SK-MEL-5 (cell line): ENCODE data around the gene PHF20. TPM values are rescaled to one million over a fixed set of nuclear protein-coding genes. Genes with fewer than 3 reads are reported as not detected.
"Not testable (repeated sequence)": the region's sequence is repeated elsewhere in the genome, so short reads cannot be mapped to it uniquely, and the experiment has no call there.

Experiments
- DNase-seq: peaks from one replicate; pipeline ENCODE4 v3.0.0-alpha.2; 2016; ENCODE audit warnings: low read depth, low spot score
- in situ Hi-C: cut with HindIII; loops from 2 replicates; pipeline ENCODE4 v1.10.0; 2016; ENCODE audit warnings: low sequenced_read_pairs, high pct_unique_total_duplicates, low pct_unique_long_range_greater_than_20kb
- total RNA-seq: library from RNA; depleted of rRNA; stranded (reverse); fragments of >200 nt; shearing (Covaris generic); gene quantifications from 2 replicates; pipeline ENCODE4 v1.2.3, GENCODE V29; 2014

Gene PHF20
- total RNA-seq, 1 experiment from 2014 or later: 44.4 TPM

GRCh38 chr20:35821807-35822242 is 50.0 kb downstream of the PHF20 start:
- in situ Hi-C loops: no loop called here
- DNase-seq: no peak

- in situ Hi-C loops: no loop called here
These were observed 51.3 kb downstream of the PHF20 start for GRCh38 chr20:35823147-35823546.

DNA sequence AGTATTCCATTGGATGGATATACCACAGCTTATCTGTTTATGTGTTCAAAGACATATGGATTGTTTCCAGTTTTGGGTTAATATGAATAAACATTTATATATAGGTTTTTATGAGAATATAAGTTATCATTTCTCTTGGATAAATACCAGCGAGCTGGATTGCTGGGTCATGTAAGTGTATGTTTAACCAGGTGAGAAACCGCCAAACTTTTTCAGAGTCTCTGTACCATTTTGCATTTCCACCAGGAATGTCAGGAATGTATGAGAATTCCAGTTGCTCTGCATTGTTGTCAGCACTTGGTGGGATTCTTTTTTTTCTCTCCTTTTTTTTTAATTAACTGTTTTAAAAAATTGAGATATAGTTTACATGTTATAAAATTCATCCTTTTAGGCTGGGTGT is 52.1 kb downstream of the PHF20 start:
- no peak for DNase-seq
- in situ Hi-C loops: no loop called here

More at GRCh38 chr20:35823147-35823546, 51.3 kb downstream of the PHF20 start:
- no peak for DNase-seq

- in situ Hi-C loops: no loop called here
- DNase-seq: no peak
These were observed 54.7 kb downstream of the PHF20 start for GRCh38 chr20:35826397-35826998.

DNA sequence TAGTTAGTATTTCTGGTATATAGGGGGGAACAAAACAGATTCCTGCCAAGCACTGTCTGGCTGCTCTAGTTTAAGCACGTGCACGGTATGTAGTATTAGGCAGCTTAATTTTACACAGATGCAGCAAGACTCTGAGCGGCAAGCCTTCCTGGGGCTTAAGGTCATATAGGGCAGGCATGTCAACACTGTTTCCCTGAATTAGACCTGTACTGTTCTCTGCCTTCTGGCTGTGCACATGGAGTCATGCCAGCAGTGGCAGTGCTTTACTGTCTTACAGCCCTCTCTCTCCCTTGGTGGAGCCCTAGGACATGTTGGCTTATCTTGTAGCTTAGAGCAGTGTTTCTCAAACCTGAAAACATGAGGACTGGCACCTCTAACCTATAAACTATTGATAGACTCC is 56.6 kb downstream of the PHF20 start:
- in situ Hi-C loops: no loop called here
- DNase-seq: no peak

DNA sequence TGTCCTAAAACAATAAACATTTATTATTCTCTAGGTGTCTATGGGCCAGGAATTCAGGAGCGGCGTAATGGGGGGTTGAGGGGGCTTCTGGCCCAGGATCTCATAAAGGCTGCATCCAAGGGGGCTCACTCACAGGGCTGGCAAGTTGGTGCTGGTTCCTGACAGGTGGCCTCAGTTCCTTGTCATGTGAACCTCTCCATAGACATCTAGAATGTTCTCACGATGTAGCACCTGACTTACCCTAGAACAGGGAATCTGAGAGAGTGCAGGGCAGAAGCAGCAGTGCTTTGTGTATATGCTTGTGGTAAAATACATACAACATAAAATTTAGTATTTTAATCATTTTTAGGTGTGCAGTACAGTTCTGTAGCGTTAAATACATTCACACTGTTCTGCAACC is 57.1 kb downstream of the PHF20 start:
- no peak for DNase-seq
- in situ Hi-C loops: no loop called here

DNA sequence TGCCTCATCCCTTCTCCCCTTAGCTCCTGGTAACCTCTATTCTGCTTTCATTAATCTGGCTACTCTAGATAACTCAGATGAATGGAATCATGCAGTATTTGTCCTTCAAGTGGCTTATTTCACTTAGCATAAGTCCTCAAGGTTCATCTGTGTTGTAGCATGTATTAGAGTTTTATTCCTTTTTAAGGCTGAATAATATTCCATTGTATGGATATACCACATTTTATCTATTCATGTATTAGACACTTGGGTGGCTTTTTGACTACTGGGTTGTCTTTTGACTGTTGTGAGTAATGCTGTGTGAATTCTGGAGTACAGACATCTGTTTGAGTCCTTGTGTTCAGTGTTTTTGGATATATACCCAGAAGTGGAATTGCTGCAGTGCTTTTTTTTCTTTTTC is 58.4 kb downstream of the PHF20 start:
- in situ Hi-C loops: no loop called here
- no peak for DNase-seq

DNA sequence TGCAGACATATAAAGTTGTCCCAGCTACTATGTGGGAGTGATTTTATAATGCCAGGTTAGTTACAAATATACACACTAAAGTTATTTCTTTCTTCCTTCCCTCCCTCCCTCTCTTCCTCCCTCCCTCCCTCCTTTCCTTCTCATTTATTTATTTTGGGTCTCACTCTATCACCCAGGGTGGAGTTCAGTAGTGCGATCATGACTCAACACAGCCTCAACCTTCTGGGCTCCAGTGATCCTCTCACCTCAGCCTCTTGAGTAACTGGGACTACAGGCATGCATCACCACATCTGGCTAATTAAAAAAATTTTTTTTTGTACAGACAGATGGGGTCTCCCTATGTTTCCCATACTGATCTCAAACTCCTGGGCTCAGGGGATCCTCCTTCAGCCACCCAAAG is 59.2 kb downstream of the PHF20 start:
- no peak for DNase-seq
- in situ Hi-C loops: no loop called here

DNA sequence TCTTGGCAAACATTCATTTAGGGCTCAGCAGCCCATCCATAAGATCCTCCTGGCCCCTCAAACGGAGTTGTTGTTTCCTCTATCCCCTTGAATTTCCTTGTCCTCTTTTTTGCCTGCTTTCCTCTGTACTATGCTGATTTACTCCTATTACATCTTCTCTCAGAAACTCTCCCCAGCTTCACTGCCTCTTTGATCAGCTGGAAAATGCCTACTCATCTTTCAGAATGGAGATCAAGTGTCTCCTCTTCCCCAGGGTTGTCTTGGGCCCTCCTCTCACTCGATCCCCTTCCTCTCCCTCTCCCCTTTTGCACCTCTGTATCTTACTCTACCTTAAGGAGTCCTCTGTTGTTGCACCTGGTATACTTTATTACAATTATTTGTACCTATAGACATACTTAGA is 60.2 kb downstream of the PHF20 start:
- DNase-seq: no peak
- in situ Hi-C loops: no loop called here

GRCh38 chr20:35833241-35833640 is 61.4 kb downstream of the PHF20 start:
- no peak for DNase-seq
- in situ Hi-C loops: no loop called here

DNA sequence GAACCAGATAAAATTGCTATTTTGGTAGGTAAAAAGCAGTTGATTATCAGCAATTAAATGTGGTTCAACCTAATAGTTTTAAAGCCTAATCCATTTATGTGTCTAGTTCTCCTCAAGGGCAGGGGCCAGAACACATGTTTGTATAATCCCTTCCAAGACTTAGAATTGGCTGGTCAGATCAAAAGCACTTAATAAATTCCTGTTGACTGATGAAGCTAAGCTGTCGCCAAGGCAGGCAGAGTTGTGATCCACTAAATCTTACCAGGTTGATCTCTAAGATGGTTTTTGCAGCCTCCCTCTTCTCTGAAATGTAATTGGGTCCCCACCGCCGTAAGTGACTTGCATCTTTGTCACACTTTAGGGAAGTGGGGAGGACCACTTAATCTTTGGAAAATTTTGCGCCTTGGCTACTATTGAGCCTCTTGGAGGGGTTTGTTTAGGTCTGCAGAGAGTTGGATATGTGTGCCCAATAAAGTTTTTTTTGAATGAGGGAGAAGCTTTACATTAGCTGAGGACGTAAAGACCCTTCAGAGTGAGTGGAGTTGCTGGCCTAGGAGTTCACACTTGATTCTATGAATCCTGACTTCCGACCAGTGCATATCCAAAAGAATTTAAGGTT is 65.9 kb downstream of the PHF20 start:
- no peak for DNase-seq
- in situ Hi-C loops: no loop called here

DNA sequence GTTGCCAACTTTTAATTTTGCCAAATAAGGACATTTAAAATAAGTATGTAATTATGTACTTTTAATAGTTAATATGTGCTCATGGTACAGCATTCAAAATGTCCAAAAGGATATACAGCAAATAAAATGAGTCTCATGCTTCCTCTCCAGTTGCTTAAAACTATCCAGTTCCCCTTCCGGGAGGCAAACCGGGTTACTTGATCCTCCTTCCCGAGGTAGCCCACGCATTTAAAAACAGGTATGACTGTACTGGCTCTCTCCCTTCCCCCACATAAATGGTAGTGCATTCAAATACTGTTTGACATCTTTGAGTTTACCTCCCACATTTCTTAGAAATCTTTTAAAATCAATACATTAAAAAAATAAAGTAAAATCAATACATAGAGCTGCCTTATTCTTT is 66.4 kb downstream of the PHF20 start:
- in situ Hi-C loops: no loop called here
- no peak for DNase-seq

DNA sequence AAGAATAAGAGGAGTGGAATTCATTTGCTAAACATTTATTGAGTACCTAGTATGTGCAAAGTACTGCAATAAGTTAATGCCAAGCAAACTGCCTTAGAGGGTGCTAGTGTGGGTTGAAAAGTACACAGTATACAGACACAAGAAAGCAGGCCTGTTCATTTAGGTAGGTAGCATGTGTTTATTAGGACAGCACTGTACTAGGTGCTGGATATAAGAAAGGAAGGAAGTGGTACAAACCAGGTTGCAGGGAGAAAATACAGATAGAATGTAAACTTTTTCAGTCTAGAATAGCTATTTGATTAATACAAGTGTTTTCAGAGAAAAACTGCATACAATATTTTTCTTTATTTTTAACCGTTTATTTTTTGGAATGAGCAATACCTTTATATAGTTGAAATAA is 68.1 kb downstream of the PHF20 start:
- no peak for DNase-seq
- in situ Hi-C loops: no loop called here

GRCh38 chr20:35840421-35840820 is 68.6 kb downstream of the PHF20 start:
- no peak for DNase-seq
- in situ Hi-C loops: no loop called here

- in situ Hi-C loops: no loop called here
- DNase-seq: no peak
These were observed 70.5 kb downstream of the PHF20 start for GRCh38 chr20:35842361-35842760.

- in situ Hi-C loops, DNase-seq: not testable (repeated sequence)
These were observed 72.1 kb downstream of the PHF20 start for GRCh38 chr20:35843894-35844293.

DNA sequence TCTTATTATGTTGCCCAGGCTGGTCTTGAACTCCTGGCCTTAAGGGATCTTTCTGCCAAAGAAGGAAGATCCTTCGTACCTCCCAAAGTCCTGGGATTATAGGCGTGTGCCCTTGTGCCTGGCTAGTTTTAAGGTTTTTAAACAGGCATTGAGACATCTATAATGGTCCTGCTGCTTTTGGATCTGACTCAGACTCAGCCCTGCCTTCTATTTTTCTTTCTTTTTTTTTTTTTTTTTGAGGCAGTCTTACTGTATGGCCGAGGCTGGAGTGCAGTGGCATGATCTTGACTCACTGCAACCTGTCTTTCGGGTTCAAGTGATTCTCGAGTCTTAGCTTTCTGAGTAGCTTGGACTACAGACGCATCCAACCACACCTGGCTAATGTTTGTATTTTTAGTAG is 73.7 kb downstream of the PHF20 start:
- DNase-seq: no peak

GRCh38 chr20:35849706-35850105 is 77.9 kb downstream of the PHF20 start:
- in situ Hi-C loops: no loop called here
- no peak for DNase-seq

More for the DNA sequence above, 73.7 kb downstream of the PHF20 start:
- in situ Hi-C loops: no loop called here

DNA sequence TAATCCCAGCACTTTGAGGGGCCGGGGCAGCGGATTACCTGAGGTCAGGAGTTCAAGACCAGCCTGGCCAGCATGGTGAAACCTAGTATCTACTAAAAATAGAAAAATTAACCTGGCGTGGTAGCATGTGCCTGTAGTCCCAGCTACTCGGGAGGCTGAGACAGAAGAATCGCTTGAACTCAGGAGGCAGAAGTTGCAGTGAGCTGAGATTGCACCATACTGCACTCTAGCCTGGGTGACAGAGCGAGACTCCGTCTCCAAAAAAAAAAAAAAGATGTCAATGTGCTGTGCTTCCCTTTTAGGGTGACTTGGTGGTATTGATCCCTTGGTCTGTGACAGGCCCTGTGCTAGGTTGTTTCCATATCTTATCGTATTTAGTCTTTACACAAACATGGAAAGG is 79.8 kb downstream of the PHF20 start:
- in situ Hi-C loops, DNase-seq: not testable (repeated sequence)
